HEK293T (cell line): ENCODE measurements around the gene BET1.

Experiments used
- BHLHE40 ChIP-seq: fragments of 450-650 bp; IDR thresholded peaks from 2 replicates; pipeline ENCODE4 v1.6.1; 2016; ENCODE audit warnings: mild to moderate bottlenecking, moderate library complexity, borderline replicate concordance
- CTBP1 ChIP-seq: fragments of 450-650 bp; IDR thresholded peaks from 2 replicates; pipeline ENCODE4 v1.6.1; 2016; ENCODE audit warnings: borderline replicate concordance
- ELF4 ChIP-seq: fragments of 450-650 bp; IDR thresholded peaks from 2 replicates; pipeline ENCODE4 v1.6.1; 2017; ENCODE audit warnings: antibody characterized with exemption
- FOXA1 ChIP-seq: fragments of 450-650 bp; IDR thresholded peaks from 2 replicates; pipeline ENCODE4 v1.6.1; 2016; ENCODE audit warnings: mild to moderate bottlenecking
- FOXK2 ChIP-seq: fragments of 450-650 bp; IDR thresholded peaks from 2 replicates; pipeline ENCODE4 v1.6.1; 2016; ENCODE audit warnings: mild to moderate bottlenecking
- FOXM1 ChIP-seq: fragments of 450-650 bp; IDR thresholded peaks from 2 replicates; pipeline ENCODE4 v1.6.1; 2017; ENCODE audit warnings: mild to moderate bottlenecking, borderline replicate concordance
- HDGF ChIP-seq: fragments of 450-650 bp; IDR thresholded peaks from 2 replicates; pipeline ENCODE4 v1.6.1; 2017; ENCODE audit warnings: antibody characterized with exemption, borderline replicate concordance
- L3MBTL2 ChIP-seq: fragments of 450-650 bp; conservative IDR thresholded peaks from 2 replicates; pipeline ENCODE4 v1.6.1; 2016; ENCODE audit warnings: mild to moderate bottlenecking
- LEF1 ChIP-seq: fragments of 450-650 bp; IDR thresholded peaks from 2 replicates; pipeline ENCODE4 v1.6.1; 2017; ENCODE audit warnings: mild to moderate bottlenecking, borderline replicate concordance
- NFRKB ChIP-seq: fragments of 450-650 bp; IDR thresholded peaks from 2 replicates; pipeline ENCODE4 v1.6.1; 2016; ENCODE audit warnings: mild to moderate bottlenecking, moderate library complexity
- SP1 ChIP-seq: fragments of 450-650 bp; IDR thresholded peaks from 2 replicates; pipeline ENCODE4 v1.6.1; 2017
- TARDBP ChIP-seq: fragments of 450-650 bp; IDR thresholded peaks from 2 replicates; pipeline ENCODE4 v1.6.1; 2016
- ZNF384 ChIP-seq: fragments of 450-650 bp; IDR thresholded peaks from 2 replicates; pipeline ENCODE4 v1.6.1; 2016
- TF ChIP-seq, protein P1 (sequence below): fragments of 450-650 bp; IDR thresholded peaks from 2 replicates; pipeline ENCODE4 v1.6.1; 2016

- no peak for TF ChIP-seq FOXM1
- TF ChIP-seq BHLHE40 = no peak
- no peak for TF ChIP-seq SP1
- TF ChIP-seq CTBP1 = no peak
- no peak for TF ChIP-seq NFRKB
- TF ChIP-seq TARDBP = no peak
- no peak for TF ChIP-seq FOXK2
- TF ChIP-seq FOXA1 = no peak
- TF ChIP-seq L3MBTL2 = no peak
- no peak for TF ChIP-seq HDGF
- TF ChIP-seq LEF1 = no peak
- TF ChIP-seq ELF4 = no peak
- TF ChIP-seq ZNF384 = no peak
- TF ChIP-seq, protein P1, sequence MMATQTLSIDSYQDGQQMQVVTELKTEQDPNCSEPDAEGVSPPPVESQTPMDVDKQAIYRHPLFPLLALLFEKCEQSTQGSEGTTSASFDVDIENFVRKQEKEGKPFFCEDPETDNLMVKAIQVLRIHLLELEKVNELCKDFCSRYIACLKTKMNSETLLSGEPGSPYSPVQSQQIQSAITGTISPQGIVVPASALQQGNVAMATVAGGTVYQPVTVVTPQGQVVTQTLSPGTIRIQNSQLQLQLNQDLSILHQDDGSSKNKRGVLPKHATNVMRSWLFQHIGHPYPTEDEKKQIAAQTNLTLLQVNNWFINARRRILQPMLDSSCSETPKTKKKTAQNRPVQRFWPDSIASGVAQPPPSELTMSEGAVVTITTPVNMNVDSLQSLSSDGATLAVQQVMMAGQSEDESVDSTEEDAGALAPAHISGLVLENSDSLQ = no peak
Observed at GRCh38 chr7:93980744-93981479, 23.2 kb downstream of the BET1 start.
